NCI-H748 treated with DMSO at 0.1 percent for 48 hours (cell line): Measurements from ENCODE around the gene FREM2.

Experiments
- DNase-seq: peaks from one replicate; lab custom pipeline; 2025; lab: John Stamatoyannopoulos, UW

FREM2 gene

DNA sequence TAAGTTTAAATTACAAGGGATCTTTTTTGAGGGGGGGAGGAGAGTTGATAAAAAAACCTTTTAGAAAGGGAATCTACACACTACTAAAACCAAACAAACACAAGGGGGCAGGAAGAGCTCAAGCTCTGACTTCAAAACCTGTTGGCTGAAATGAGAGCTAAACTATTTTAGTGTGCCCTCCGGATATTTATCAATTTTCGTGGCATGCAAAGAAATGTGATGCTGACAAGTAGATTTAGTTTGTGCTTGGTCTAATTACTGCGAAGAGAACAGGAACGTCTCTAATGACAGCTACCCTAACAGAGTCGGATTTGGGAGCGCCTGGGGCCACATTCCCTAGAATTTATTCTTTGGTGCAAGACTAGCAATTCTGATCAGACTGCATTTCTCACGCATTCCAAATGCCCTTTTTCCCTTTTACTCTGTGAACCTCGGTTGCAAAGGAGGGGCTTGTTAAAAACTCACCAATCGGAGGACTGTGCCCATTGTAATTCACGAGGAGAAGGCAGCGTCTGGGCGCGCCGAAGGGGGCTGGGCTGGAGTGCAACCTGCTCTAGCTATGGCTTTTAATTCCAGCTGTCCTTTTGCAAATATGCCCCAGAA, 802 bp upstream of the FREM2 start:
- DNase-seq: peak; percentile 77

DNA sequence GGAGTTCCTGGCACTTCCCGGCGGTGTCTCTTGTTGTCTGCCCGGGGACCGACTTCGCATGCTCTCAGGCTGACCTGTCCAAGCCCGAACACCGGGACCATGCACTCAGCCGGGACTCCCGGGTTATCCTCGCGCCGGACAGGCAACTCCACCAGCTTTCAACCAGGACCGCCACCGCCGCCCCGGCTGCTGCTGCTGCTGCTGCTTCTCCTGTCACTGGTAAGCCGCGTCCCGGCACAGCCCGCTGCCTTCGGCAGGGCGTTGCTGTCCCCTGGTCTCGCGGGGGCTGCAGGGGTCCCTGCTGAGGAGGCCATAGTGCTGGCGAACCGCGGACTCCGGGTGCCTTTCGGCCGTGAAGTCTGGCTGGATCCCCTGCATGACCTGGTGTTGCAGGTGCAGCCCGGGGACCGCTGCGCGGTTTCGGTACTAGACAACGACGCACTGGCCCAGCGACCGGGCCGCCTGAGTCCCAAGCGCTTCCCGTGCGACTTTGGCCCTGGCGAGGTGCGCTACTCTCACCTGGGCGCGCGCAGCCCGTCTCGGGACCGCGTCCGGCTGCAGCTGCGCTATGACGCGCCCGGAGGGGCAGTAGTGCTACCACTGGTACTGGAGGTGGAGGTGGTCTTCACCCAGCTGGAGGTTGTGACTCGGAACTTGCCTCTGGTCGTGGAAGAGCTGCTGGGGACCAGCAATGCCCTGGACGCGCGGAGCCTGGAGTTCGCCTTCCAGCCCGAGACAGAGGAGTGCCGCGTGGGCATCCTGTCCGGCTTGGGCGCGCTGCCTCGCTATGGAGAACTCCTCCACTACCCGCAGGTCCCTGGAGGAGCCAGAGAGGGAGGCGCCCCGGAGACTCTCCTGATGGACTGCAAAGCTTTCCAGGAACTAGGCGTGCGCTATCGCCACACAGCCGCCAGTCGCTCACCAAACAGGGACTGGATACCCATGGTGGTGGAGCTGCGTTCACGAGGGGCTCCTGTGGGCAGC, 661 bp downstream of the FREM2 start:
- no peak for DNase-seq

DNA sequence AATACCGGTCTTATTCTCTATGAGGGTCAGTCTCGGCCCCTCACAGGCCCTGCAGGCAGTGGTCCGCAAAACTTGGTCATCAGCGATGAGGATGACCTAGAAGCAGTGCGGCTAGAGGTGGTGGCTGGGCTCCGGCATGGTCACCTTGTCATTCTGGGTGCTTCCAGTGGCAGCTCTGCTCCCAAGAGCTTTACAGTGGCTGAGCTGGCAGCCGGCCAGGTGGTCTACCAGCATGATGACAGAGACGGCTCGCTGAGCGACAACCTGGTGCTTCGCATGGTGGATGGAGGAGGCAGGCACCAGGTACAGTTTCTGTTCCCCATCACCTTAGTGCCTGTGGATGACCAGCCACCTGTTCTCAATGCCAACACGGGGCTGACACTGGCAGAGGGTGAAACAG, 1.8 kb downstream of the FREM2 start:
- no peak for DNase-seq

DNA sequence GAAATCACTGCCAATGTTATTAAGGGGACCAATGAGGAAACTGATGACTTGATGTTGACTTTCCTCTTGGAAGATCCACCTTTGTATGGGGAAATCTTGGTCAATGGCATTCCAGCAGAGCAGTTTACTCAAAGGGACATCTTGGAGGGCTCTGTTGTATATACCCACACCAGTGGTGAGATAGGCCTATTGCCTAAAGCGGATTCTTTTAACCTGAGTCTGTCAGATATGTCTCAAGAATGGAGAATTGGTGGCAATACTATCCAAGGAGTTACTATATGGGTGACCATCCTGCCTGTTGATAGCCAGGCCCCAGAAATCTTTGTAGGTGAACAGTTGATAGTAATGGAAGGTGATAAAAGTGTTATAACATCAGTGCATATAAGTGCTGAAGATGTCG, 3.4 kb downstream of the FREM2 start:
- no peak for DNase-seq

DNA sequence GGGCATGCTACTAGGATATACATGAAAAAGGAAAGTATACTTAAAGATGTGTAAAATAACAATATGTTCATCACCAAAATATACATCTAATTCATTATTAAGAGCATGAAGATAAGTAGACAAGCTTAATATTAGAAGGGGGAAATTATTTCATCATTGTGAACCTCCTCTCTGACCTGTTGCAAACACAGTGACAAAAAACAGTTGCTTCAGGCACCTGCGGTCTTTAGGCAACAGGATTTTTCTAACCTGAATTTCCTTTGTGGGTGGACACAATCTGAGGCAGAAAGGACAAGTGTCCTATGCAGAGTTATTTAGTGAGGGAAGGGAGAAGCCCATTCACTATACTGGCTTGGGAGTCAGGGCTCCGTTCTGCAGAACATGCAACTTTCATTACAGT, 6.3 kb downstream of the FREM2 start:
- no peak for DNase-seq

DNA sequence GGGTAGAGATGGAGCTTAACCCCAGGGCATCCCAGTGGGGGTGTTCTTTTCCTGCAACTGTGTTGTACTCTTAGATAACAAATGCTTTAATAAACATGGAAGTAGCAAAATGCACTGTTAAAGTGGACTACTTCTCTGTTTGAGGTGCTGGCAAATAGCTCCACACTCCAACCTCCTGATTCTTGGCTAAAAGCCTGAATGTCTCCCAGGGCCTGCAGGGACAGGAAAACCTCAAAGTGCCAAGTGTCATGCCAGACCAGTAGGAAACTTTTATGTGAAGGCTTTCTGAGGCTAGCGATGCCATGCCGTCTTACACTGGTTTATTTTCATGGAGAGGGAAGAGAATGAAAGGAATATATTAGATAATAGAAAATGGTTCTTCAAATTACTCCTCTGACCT, 6.8 kb downstream of the FREM2 start:
- DNase-seq: no peak

DNA sequence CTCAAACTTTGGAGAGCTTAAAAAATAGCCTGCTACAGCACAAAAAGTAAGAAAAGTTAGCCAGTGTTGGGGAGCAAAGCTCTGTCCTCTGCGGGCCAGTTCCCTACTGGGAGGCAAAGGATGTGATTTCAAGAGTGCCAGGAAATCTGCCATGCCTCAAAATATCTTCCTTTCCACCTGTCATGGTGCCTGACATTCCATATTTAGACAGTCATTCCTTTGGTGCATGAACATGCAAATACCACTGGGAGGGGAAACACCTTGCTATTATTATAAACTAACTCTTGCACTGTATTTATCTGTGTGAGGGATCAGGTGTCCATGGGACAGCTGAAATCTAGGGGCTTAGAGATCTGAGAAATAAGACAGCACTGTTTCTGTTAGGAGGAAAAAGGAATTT, 10.3 kb downstream of the FREM2 start:
- DNase-seq: no peak

DNA sequence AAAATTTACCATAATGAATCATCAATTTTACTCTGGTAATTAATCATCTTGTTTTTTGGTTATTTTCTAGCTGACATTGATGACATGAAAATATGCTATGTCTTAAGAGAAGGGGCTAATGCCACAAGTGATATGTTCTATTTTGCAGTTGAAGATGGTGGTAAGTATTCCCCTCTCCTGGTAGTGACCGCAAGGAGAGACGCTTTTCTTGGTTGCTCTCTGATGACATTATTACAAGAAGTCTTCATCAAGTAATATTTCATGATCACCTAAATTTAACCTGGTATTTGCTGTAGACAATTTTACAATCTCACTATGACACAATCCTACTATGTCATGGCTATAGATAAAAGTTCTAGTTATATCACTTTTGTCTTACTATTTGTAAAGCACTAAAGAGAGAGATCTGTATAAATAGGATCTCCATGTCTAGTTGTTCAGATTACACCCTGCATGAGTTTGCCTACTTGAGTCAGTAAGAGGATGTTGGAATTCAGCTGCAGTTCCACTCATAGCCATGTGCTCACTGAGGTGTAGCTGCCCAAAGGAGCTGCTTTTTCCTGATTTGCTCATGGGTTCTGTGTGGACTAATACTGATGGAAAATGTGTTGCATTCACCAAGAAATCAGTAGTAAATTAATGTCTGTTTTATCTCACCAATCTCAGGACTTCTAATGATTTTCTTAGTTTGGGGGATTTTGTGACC, 10.9 kb downstream of the FREM2 start:
- DNase-seq: no peak

DNA sequence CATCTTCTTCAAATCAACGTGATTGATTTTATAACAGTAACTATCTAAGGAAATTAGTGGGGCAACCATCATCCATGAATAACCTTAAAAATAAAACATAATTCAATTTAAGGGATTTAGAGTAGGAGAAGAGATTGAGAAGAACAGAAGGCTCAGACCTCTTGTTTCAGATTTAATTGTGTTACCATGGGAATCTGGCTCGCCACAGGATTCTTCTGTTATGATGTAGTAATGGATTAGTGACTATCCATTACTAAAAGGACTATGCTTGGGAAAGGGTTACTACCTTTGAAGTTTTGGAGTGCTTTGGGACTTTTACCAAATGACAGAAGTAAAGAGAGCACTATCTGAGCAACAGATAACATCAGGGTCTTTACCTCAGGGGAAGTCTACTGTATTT, 13.2 kb downstream of the FREM2 start:
- no peak for DNase-seq

DNA sequence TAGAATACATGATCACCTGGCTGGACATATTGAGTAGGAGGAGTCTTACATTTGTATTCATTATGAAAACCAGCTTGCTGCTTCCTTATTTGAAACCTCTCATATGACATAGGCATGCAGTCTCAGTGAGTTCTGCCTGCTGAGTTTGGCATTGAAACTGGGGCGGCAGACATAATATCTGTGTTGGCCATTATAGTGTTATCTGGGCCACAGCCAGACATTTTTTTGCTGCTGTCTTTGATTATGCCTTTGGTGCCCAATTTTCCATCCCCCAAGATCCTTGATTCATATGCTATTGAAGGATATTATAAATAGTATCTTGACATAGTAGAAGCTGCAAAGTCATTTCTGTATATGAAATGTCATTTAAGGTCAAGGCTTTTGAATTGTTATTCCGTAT, 15.8 kb downstream of the FREM2 start:
- no peak for DNase-seq

DNA sequence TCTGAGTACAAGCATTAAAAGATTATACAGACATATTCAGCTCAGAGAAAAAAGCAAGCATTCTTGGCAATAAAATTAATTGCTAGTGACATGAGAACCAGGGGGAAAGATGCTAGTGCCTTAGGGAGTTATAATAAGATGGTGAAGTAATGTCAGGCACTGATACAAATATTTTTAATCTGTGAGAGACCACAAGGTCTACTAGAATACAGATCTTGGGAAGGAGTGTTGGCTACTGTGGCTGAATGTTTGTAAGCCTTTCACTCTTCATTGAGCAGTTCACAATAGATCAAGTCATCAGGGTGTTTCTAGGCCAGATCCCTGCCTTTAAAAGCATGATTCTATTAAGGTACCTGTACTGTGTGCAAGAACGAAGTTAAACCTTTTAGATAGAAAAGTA, 16.4 kb downstream of the FREM2 start:
- no peak for DNase-seq

DNA sequence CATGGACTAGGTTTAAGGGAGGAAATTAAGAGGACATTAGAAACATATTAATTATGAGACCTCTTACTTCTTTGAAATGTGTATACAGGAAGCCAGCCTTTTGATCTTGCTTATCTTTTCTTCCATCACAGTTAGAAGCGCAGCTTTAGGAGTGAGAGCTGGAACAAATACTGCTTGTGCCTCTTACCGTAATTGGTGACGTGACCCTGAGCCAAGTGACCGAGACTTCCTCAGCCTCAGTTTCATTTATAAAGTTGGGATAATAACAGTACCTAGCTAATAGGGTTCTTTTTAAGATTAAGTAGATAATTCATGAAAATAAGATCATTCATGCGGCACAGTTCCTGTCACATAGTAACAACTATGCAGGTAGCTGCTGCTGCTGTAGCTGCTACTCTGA, 18.5 kb downstream of the FREM2 start:
- DNase-seq: no peak

DNA sequence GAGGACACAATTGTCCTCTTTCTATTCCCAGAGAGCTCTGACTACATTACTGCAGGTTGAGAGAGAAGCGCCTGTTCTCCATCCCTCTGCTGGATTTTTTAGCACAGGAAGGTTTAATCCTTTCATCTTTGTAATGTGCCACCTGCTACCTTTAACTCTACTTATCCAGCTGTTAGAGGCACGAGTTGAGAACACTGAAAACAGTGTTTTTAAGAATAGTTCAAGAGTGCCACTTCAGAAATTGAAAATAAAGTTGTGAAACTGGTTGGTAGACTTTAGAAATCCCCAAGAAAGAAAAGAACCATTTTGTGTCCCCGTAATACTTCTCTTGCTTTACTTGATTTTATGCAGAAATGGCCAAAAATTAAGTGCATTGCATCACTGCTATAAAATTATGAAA, 20.6 kb downstream of the FREM2 start:
- no peak for DNase-seq

DNA sequence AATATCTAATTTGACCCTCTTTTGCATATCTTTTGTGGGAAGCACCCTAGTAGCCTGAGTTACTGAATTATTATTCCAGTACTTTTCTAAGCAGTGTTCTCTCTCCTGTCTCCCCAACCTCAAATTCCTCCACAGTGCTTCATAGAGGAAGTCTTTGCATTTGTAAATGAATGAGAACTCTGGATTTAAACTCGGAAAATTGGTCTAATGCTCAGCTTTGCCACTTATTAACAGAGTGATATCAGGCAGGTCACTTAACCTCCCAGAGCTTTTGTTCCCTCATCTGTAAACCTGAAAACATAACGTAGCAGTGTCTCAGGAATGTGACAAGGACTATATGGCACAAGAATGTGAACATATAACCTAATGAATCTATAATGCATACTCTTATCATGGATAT, 26.2 kb downstream of the FREM2 start:
- DNase-seq: no peak

DNA sequence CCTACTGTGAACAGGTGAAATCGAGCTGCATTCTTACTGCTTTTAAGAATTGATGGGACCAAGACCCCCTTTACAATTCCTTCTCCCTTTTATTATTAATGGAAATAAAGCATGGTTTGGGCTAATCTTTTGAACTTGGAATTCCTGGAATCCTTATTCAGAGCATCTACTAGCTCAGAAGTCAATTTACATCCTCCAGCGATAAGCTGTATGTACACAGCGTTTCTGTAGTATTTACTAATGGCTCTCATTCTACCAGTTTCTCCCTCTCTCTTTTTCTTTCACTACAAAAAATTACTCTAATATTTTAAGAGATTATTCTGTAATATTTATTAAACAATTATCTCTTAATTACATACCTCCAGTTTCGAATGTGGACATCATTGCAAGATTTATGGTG, 31.5 kb downstream of the FREM2 start:
- DNase-seq: no peak

DNA sequence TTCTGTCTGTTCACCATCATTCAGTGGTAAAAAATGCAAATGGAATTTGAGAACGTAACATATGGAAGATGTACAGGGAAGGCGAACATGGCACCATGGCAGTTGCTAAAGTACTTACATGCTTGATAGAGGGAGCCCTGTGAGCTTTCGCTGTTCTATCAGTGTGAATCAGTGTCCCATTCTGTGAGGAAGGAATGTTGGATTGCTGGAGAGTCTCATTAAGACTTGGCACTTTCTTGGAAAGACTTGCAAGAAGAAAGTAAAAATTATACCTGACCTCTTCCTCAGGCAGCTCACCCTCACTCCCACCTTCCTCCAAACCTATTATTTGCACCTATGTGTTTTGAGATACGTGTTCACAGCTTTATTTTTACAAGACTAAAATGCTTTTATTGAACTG, 43.5 kb downstream of the FREM2 start:
- no peak for DNase-seq

DNA sequence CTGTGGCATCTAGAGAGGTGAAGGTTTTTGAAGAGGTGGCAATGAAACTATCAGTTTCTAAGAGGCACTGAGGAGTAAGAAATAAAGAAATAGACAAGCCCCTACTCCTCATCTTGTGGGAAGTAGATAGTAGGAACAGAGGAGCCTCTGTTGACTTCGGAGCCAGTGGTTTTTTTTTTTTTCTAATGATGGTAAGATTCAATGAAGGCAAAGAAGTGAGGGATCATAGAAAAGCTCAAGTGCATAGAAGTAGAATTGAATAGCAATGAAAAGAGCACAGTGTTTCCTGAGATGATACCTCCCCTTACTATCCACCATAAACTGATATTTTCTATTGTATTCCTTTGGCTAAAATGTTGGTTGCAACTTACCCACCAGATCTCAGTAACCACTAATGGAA, 46.3 kb downstream of the FREM2 start:
- DNase-seq: no peak

DNA sequence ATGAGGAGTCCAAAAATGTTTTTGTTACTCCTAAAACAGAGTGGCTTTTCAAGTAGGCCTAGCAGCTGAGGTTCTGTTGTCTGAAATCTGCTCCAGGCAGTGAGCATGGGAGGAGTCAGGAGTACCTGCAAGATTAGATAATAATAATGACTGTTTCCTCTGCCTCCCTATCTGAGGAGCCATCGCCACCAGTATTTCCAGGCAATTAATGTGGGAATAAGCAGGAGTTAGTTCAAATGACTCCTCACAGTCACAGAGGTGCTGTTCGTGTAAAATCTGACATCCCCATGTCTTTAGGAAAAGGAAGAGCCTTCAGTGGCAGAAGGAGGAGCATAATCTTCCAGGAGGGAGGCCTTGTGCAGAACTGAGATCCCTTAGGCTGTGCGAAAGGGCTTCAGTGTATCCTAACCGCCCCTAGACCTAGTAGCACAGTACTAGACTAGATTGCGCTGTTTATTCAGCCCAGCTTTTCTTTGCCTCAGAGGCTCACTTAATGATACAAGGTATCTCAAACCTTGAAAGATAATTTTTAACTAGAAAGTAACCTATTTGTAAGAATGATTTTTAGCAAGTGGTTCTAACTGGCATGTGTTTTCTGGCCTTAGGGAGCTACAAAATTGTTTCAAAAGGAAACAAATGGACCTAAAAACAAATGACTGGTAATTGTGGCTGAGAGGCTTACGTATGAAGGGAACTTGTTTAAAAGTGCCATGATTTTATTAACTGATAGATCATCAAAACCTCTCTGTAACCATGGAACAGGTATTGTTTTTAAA, 49.0 kb downstream of the FREM2 start:
- DNase-seq: peak; percentile 17

DNA sequence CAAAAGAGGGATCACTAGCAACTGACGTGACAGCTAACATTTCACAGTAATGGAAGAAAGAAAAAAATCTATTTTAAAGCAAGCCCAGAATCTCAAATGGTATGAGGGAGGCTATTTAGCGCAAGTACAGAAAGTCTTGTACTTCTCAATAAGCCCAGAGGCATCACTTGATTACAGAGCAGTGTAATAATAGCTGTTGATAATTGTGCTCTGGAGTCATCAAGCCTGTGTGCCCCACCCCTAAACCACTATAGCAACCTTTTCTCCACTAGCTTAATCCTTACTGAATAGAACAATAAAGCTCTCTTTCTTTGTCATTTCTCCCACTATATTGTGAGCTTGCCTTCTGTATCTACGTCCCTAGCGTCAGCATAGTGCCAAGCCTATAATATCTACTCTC, 56.6 kb downstream of the FREM2 start:
- DNase-seq: peak; percentile 90

DNA sequence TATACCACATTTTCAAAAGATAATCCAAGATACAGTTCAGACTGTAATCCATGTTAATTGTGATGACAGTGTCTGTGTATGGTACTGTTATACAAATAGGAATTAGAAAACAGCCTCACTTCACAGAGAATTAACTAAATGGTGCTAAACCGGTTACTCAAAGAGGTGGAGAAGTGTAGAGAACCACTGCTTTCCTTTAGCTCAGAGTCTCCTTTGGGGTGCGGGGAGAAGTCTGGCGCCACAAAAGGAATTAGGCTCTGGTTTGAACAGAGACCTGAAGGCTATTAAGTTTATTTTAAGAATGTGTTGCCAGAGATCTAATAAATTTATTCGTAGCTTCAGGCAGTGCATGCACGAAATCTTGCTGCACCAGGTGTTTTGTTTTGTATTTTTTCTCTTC, 65.8 kb downstream of the FREM2 start:
- peak; percentile 10 for DNase-seq

DNA sequence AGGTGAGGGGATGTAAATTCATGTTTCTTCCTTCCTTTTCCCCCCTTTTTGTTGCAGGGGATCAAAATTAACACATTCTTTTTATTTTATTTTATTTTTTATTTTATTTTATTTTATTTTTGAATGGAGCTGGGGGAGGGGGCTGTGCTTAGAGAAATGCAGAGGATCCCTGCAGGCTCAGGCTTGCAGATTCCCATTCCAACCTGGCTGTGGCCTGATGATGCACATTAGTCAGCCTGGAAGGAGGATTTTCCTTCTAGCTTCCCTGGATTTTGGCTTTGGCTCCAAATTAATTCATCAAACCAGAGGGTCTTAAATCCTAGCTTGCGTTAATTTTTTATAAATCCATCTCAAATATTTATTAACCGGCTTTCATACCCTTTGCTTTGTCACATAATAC, 67.0 kb downstream of the FREM2 start:
- no peak for DNase-seq

DNA sequence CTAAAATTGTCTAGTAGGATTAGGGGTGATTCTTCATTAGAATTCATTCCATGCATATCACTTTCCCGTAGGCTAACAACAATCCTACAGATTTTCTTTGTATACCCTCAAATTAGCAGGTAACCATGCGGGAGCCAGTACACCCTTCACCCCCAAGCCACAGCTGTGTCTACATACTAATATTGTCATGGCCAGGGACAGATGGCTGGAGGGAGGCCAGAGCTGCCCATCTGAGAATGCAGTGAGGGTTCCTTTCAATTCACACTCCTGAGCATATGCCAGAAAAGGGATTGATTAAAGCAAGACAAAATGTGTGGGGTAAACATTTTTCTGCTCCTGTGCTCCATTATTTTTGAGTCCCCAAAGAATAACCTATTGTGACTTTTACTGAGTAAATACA, 68.9 kb downstream of the FREM2 start:
- DNase-seq: peak; percentile 95
